SHP77 (cell line): ENCODE measurements around the gene GPR107.
"Not testable (repeated sequence)": the region's sequence is repeated elsewhere in the genome, so short reads cannot be mapped to it uniquely, and the experiment has no call there.

Source experiments
- DNase-seq, 2 experiments: peaks; one replicate each; lab custom pipeline; 2025; lab: John Stamatoyannopoulos, UW

GPR107 gene

GRCh38 chr9:130053504-130054324 lies at the start of gene GPR107:
Gene GPR107, plus strand, starts transcription at chr9:130053906. Its CDS starts 27 bp downstream, at chr9:130053933.
- DNase-seq, result peak; percentile 36 to 79

- no peak for DNase-seq
These were observed 49.7 kb upstream of the GPR107 start for GRCh38 chr9:130003943-130004552.

- not testable (repeated sequence) for DNase-seq
These were observed 46.8 kb upstream of the GPR107 start for GRCh38 chr9:130006952-130007351.

GRCh38 chr9:130008538-130008937 lies 45.2 kb upstream of the GPR107 start:
- DNase-seq, result no peak

DNA sequence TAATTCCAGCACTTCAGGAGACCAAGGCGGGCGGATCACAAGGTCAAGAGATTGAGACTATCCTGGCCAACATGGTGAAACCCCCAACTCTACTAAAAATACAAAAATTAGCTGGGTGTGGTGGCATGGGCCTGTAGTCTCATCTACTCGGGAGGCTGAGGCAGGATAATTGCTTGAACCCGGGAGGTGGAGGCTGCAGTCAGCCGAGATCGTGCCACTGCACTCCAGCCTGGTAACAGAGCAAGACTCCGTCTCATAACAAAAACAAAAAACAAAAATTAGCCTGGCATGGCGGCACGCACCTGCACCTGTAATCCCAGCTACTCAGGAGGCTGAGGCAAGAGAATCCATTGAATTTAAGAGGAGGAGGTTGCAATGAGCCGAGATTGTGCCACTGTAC lies 44.2 kb upstream of the GPR107 start:
- DNase-seq, result not testable (repeated sequence)

- DNase-seq, result no peak
These were observed 43.3 kb upstream of the GPR107 start for GRCh38 chr9:130010151-130010988.

DNA sequence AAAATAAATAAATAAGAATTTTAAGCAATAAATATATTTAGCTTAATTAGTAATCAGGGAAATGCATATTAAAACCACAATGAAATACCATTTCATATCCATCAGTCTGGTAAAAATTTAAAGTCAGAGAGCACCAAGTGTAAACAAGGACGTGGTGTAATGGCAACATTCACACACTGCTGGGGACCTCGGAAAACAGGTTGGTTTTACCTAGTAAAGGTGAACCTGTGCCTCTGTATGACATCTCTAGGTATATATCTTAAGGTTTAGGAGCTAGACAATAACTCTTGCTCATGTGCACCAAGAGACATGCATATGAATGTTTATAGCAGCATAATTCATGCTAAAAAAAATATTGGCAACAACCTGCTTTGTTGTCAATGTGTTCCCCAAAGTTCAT lies 40.4 kb upstream of the GPR107 start:
- no peak for DNase-seq

DNA sequence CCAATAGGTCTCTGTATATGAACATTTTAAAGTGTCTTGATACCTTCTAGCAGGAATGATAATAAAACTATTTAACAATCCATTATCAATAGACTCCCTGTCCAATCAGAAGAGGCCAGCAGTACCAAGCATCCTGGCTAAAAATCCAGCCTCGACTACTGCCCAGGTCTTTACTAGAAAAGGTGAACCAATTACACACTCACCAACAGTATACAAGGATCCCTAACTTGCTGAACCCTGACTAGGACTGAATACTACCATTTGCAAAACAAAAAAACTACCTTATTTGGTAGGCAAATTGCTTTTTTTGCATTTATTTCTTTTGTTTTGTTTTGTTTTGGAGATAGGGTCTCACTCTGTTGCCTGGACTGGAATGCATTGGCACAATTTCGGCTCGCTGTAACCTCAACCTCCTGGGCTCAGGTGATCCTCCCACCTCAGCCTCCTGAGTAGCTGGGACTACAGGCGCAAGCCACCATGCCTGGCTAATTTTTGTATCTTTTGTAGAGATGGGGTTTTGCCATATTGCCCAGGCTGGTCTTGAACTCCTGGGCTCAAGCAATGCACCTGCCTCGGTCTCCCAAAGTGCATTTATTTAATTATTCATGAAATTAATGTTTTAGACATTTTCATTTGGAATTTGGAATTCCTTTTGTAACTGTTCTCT lies 38.2 kb upstream of the GPR107 start:
- DNase-seq, result no peak

- DNase-seq, result no peak
These were observed 36.6 kb upstream of the GPR107 start for GRCh38 chr9:130017076-130017475.

GRCh38 chr9:130017510-130017909 lies 36.2 kb upstream of the GPR107 start:
- not testable (repeated sequence) for DNase-seq

- DNase-seq, result no peak
These were observed 35.4 kb upstream of the GPR107 start for GRCh38 chr9:130018265-130018664.

DNA sequence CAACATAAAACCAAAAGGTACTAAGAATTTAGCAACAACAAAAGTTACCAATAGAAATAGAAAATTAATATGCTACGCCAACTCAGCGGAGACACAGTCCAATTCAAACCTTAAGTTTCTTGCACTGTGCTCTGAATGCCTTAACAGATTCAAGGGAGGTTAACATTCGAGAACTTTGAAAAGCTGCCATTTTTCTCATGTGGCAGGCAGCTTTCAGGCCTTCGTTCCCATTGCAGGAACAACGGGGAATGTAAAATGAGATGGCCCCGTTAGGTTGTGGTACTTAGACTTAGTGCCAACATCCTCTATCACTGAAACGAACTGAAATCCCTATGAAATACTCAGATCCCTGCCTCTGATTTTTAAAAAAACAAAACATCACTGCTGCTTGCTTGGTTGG lies 33.1 kb upstream of the GPR107 start:
- DNase-seq, result no peak

DNA sequence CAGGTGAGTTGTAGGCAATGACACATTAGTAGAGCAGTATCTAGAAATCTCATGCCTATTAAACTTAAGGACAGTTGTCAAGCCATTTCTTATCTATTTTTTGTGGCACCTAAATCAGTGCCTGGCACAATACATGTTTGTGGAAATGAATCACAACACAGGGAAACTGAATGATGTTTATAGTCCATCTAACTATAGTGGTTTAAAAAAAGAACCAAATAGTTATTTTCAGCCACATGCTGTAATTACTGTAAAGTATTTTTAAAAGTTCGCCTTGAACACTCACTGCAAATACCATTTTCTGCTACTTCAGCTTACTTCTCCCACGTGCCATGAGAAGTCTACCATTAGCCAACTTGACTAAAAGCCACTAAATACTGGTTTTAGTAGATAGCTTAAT lies 32.6 kb upstream of the GPR107 start:
- DNase-seq, result no peak

GRCh38 chr9:130021842-130022241 lies 31.9 kb upstream of the GPR107 start:
- not testable (repeated sequence) for DNase-seq

- DNase-seq, result no peak
These were observed 31.1 kb upstream of the GPR107 start for GRCh38 chr9:130022566-130023143.

GRCh38 chr9:130023144-130023787 lies 30.4 kb upstream of the GPR107 start:
- DNase-seq, result no peak

DNA sequence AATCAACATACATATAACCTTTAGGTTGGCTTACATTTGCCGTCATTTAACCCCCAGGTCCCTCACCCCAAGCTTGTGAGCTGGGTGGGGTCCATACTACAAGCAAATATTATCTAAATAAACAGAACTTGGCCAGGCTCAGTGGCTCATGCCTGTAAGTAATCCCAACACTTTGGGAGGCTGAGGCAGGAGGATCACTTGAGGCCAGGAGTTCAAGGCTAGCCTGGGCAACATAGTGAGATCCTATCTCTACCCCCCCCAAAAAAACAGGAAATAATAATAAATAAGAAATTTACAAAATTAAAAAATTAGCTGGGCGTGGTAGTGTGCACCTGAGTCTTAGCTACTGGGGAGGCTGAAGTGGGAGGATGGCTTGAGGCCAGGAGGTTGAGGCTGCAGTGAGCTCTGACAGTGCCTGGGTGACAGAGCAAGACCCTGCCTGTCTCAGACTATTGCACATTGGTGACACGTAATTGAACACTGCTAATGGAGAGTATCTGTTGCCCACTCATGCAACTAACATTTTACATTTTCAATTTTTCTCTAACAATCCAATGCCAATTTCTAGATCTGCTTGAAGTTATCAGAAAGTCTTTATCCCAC lies 29.6 kb upstream of the GPR107 start:
- DNase-seq, result no peak

GRCh38 chr9:130024597-130024994 lies 29.1 kb upstream of the GPR107 start:
- no peak for DNase-seq

DNA sequence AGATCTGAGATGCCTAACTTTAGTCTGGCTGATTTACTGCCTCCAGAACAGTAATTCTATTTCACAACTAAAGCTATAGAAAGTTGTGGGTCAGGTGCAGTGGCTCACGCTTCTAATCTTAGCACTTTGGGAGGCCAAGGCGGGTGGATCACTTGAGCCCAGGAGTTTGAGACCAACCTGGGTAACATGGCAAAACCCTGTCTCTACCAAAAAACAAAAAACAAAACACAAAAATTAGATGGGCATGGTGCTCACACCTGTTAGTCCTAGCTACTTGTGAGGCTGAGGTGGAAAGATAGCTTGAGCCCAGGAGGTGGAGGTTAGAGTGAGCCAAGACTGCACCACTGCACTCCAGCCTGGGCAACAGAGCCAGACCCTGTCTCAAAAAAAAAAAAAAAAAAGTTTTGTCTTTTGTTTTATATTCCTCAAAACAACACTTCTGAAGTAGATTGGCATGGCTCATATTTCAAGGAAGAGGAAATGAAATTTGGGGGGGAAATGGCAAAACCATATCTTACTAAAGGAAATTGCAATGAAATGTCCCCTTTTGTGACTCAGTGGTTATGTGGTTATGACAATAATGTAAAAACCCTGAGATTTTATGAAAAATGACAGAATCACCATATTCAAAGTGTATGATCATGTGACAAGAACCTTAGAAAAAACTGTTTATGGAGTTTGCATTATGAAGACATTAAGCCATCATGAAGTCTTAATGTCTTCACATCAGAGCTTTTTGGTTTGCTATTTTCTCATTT lies 26.9 kb upstream of the GPR107 start:
- DNase-seq, result no peak
